ENCODE measurements around the gene IFIT5. TPM values are rescaled to one million over a fixed set of nuclear protein-coding genes. Genes with fewer than 3 reads are reported as not detected.
"Not testable (repeated sequence)": the region's sequence is repeated elsewhere in the genome, so short reads cannot be mapped to it uniquely, and the experiment has no call there.

The IFIT5 gene
- total RNA-seq, 1 donor = 36.0 TPM

GRCh38 chr10:89388806-89389205, 25.6 kb upstream of the IFIT5 start:
- TF ChIP-seq, protein P1, sequence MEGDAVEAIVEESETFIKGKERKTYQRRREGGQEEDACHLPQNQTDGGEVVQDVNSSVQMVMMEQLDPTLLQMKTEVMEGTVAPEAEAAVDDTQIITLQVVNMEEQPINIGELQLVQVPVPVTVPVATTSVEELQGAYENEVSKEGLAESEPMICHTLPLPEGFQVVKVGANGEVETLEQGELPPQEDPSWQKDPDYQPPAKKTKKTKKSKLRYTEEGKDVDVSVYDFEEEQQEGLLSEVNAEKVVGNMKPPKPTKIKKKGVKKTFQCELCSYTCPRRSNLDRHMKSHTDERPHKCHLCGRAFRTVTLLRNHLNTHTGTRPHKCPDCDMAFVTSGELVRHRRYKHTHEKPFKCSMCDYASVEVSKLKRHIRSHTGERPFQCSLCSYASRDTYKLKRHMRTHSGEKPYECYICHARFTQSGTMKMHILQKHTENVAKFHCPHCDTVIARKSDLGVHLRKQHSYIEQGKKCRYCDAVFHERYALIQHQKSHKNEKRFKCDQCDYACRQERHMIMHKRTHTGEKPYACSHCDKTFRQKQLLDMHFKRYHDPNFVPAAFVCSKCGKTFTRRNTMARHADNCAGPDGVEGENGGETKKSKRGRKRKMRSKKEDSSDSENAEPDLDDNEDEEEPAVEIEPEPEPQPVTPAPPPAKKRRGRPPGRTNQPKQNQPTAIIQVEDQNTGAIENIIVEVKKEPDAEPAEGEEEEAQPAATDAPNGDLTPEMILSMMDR (IDR thresholded peaks at IDR 0.05; ENCODE audit: insufficient read depth, low read length) = no peak
- DNase-seq (ENCODE audit: low read depth) = no peak
- no peak overlapping the region for H3K4me3 ChIP-seq (ENCODE audit: low read depth, low read length)

- TF ChIP-seq, protein P1 (IDR thresholded peaks at IDR 0.05; ENCODE audit: insufficient read depth, low read length) = peak; percentile 58
- H3K4me3 ChIP-seq (ENCODE audit: low read depth, low read length) = no peak overlapping the region
- DNase-seq (ENCODE audit: low read depth) = peak; percentile 70
Observed at GRCh38 chr10:89389254-89389653, 25.1 kb upstream of the IFIT5 start.

DNA sequence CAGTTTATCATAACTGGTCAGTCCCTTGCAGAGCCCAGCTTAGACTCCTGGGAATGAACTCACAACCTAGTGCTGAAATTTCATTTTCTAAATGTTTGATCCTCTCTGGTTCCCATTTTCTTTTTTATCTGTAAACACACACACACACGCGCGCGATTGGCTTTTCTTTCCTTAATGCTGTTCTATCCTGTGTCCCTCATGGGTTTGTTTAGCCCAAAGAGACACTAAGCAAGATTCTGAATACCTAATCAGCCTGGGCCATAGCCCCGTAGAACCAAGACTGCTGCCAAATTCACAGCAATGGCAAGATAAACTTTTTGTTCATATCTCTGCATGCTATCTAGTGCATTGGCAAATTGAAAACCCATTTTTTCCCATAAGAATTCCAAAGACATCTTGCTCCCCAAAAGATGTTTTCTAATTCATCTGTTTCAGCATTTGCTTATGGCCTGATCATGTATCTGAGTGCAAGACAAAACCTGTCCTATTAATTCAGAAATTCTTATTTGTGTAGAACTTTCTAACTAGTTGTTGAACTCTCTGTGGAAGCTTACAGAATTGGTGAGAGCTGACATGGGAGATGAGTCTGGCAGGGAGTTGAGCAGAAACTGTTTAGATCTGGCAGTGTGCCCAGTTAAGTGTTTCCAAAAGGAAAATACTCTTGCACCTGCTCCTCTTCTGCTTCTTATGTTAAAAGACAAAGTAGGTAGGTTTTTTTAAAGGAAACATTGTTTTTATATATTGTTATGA, 23.7 kb upstream of the IFIT5 start:
- TF ChIP-seq, protein P1 (IDR thresholded peaks at IDR 0.05; ENCODE audit: insufficient read depth, low read length) = no peak
- H3K4me3 ChIP-seq (ENCODE audit: low read depth, low read length) = no peak overlapping the region
- no peak for DNase-seq (ENCODE audit: low read depth)

GRCh38 chr10:89391226-89391576, 23.2 kb upstream of the IFIT5 start:
- DNase-seq (ENCODE audit: low read depth) = not testable (repeated sequence)

DNA sequence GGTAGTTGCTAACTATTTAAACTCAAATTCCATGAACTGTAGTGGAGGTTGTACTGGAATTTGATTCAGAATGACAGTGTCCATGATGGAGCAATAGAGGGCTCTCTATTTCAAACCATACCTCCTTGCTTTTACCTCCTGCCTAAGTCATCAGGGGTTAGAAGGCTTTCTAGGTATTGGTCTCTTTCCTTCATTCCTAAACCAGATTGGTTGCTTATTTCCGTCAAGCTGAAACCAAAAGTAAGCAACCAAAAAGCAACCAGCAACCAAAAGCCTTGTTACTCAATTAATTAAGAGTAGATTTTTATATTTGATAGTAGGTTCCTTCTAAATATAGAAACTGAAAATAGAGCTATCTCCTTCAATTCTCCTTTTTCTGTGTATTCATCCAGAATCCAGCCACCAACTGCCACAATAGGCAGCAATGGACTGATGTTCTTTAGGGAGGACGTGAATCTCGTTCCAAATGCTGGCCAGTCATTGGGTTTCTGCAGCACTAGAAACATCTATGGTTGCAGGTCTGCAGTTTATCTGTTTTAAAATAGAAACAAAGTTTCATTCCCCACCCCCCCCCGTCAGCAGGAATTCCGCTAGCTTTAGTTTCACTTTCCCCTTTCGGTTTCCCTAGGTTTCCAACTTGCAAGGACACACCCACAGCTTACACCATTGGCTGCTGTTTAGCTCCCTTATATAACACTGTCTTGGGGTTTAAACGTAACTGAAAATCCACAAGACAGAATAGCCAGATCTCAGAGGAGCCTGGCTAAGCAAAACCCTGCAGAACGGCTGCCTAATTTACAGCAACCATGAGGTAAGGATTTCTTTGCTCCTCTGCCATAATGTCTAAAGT, 22.2 kb upstream of the IFIT5 start, which contains the start of gene IFIT1:
TSS of gene IFIT1 (plus strand) at position 717 of the 850 bp plus-strand sequence. CDS start at position 807, 90 bp downstream.
- H3K4me3 ChIP-seq (ENCODE audit: low read depth, low read length) = peak within 1 kb of the TSS; percentile 67
- TF ChIP-seq, protein P1 (IDR thresholded peaks at IDR 0.05; ENCODE audit: insufficient read depth, low read length) = no peak
- DNase-seq (ENCODE audit: low read depth) = peak; percentile 98

More at GRCh38 chr10:89391226-89391576, 23.2 kb upstream of the IFIT5 start:
- H3K4me3 ChIP-seq (ENCODE audit: low read depth, low read length) = not testable (repeated sequence)

DNA sequence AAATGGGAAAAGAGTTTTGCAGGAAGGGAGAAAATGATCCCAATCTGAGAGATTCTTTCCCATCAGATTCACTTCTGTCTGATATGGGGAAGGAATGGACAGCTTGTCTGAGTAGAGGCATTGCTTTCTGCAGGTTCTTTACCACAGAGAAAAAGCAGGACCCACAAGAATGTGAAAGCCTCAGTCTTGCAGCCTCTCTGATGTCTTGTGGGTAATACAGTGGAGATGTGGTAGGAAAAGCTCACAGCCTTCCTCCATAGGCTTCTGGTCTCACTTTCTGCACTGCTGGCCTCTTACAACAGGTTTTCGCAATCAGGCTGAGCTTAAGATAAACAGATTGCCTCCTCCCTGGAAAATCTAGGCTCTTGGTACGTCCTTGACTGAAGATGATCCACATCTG, 21.4 kb upstream of the IFIT5 start:
- TF ChIP-seq, protein P1 (IDR thresholded peaks at IDR 0.05; ENCODE audit: insufficient read depth, low read length) = no peak
- peak; percentile 89 for DNase-seq (ENCODE audit: low read depth)
- peak overlapping the region; percentile 67 for H3K4me3 ChIP-seq (ENCODE audit: low read depth, low read length)

DNA sequence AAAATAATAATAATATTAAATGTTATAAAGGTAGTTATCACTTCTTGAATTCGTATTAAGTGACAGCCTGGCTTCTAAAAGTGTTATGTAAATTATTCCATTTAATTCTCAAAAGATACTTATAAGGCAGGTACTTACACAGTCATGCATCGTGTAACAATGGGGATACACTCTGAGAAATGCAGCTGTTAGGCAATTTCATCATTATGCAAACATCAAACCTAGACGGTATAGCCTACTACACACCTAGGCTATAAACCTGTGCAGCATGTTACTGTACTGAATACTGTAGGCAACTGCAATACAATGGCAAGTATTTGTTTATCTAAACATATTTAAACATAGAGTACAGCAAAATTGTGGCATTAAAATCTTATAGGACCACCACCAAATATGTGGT, 20.5 kb upstream of the IFIT5 start:
- TF ChIP-seq, protein P1 (IDR thresholded peaks at IDR 0.05; ENCODE audit: insufficient read depth, low read length) = no peak
- no peak for DNase-seq (ENCODE audit: low read depth)
- peak overlapping the region; percentile 27 for H3K4me3 ChIP-seq (ENCODE audit: low read depth, low read length)
